NCI-H146 treated with DMSO at 0.1 percent for 48 hours (cell line): Measurements from ENCODE around the gene PLA2G4B.

Experiments
- DNase-seq: peaks from one replicate; lab custom pipeline; 2025; ENCODE audit not compliant: unreplicated experiment; lab: John Stamatoyannopoulos, UW

PLA2G4B gene

GRCh38 chr15:41849861-41850260, 11.2 kb downstream of the PLA2G4B start:
- DNase-seq: no peak

- no peak for DNase-seq
Measured at GRCh38 chr15:41850482-41851166, 12.0 kb downstream of the PLA2G4B start.

GRCh38 chr15:41851167-41851523, 12.5 kb downstream of the PLA2G4B start:
- no peak for DNase-seq

- DNase-seq: no peak
Measured at GRCh38 chr15:41851755-41852370, 13.2 kb downstream of the PLA2G4B start.

- no peak for DNase-seq
Measured at GRCh38 chr15:41852736-41853590, 14.3 kb downstream of the PLA2G4B start.

- no peak for DNase-seq
Measured at GRCh38 chr15:41853831-41854230, 15.2 kb downstream of the PLA2G4B start.

- no peak for DNase-seq
Measured at GRCh38 chr15:41854443-41854842, 15.8 kb downstream of the PLA2G4B start.

- DNase-seq: no peak
Measured at GRCh38 chr15:41855261-41855961, 16.8 kb downstream of the PLA2G4B start.

- no peak for DNase-seq
Measured at GRCh38 chr15:41856262-41856661, 17.6 kb downstream of the PLA2G4B start.

- DNase-seq: no peak
Measured at GRCh38 chr15:41856716-41857115, 18.1 kb downstream of the PLA2G4B start.

- no peak for DNase-seq
Measured at GRCh38 chr15:41857316-41857715, 18.7 kb downstream of the PLA2G4B start.

GRCh38 chr15:41858756-41859155, 20.1 kb downstream of the PLA2G4B start:
- DNase-seq: no peak

- no peak for DNase-seq
Measured at GRCh38 chr15:41860049-41860828, 21.6 kb downstream of the PLA2G4B start.

- no peak for DNase-seq
Measured at GRCh38 chr15:41861736-41862356, 23.2 kb downstream of the PLA2G4B start.

- no peak for DNase-seq
Measured at GRCh38 chr15:41862515-41863116, 24.0 kb downstream of the PLA2G4B start.

GRCh38 chr15:41865490-41866055, 26.9 kb downstream of the PLA2G4B start:
- DNase-seq: no peak

- no peak for DNase-seq
Measured at GRCh38 chr15:41866263-41866703, 27.6 kb downstream of the PLA2G4B start.

GRCh38 chr15:41866872-41867579, 28.4 kb downstream of the PLA2G4B start:
- DNase-seq: no peak

- DNase-seq: no peak
Measured at GRCh38 chr15:41868321-41868720, 29.7 kb downstream of the PLA2G4B start.
